DMS79 (cell line): ENCODE results near the gene PRX.
"Not testable (repeated sequence)": the region's sequence is repeated elsewhere in the genome, so short reads cannot be mapped to it uniquely, and the experiment has no call there.

ENCODE experiments used
- DNase-seq: peaks from one replicate; lab custom pipeline; 2025; lab: John Stamatoyannopoulos, UW

The PRX gene, protein sequence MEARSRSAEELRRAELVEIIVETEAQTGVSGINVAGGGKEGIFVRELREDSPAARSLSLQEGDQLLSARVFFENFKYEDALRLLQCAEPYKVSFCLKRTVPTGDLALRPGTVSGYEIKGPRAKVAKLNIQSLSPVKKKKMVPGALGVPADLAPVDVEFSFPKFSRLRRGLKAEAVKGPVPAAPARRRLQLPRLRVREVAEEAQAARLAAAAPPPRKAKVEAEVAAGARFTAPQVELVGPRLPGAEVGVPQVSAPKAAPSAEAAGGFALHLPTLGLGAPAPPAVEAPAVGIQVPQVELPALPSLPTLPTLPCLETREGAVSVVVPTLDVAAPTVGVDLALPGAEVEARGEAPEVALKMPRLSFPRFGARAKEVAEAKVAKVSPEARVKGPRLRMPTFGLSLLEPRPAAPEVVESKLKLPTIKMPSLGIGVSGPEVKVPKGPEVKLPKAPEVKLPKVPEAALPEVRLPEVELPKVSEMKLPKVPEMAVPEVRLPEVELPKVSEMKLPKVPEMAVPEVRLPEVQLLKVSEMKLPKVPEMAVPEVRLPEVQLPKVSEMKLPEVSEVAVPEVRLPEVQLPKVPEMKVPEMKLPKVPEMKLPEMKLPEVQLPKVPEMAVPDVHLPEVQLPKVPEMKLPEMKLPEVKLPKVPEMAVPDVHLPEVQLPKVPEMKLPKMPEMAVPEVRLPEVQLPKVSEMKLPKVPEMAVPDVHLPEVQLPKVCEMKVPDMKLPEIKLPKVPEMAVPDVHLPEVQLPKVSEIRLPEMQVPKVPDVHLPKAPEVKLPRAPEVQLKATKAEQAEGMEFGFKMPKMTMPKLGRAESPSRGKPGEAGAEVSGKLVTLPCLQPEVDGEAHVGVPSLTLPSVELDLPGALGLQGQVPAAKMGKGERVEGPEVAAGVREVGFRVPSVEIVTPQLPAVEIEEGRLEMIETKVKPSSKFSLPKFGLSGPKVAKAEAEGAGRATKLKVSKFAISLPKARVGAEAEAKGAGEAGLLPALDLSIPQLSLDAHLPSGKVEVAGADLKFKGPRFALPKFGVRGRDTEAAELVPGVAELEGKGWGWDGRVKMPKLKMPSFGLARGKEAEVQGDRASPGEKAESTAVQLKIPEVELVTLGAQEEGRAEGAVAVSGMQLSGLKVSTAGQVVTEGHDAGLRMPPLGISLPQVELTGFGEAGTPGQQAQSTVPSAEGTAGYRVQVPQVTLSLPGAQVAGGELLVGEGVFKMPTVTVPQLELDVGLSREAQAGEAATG (N-terminal part only)

DNA sequence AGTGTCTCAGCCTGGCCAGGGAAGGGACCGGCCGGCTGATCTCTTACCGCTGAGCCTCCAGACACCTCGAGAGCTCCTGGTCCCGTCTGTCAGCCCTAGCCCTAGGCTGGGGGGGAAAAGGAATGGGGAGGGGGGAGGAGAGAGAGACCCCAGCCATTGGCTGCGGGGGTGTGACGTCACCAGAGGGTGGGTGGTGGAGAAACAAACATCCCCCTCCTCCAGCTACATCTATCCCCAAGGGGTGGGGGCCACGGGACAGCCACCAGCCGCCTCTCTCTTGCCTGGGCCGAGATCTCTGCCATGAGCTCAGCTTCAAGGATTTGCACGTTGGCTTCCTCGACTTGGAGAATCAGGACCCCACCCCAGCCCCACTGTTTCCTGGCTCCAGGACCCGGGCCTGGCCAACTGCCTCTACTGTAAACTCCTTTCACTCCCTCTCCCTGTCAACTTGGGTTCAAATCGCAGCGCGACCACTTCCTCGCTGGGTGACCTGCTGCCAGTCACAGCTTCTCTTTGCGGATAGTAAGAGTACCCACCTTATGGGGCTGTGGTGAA is at the start of gene PRX:
Gene PRX, minus strand, starts transcription at position 88 of the 555 bp plus-strand sequence. CDS start 5,446 bp downstream, outside the sequence.
- DNase-seq, result no peak

DNA sequence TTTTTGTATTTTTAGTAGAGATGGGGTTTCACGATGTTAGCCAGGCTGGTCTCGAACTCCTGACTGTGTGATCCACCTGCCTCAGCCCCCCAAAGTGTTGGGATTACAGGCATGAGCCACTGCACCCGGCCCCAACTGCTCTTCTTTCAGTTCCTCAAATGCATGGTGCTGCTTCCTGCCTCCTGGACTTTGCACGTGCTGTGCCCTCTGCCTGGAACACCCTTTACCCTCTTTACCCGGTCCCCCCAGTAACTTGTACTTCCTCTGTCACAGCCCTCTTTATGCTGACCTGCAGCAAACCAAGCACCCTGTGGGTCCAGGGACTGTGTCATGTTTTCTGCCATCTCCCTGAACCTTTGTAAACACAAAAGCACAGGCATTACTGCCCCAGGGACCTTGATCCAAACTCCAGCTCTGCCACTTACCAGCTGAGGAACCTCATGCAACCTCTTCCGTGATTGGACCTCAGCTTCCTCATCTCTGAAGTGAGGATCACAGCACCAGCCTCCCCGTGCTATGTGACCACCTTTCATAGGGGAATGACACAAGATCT is 48.6 kb upstream of the PRX start:
- DNase-seq, result no peak

DNA sequence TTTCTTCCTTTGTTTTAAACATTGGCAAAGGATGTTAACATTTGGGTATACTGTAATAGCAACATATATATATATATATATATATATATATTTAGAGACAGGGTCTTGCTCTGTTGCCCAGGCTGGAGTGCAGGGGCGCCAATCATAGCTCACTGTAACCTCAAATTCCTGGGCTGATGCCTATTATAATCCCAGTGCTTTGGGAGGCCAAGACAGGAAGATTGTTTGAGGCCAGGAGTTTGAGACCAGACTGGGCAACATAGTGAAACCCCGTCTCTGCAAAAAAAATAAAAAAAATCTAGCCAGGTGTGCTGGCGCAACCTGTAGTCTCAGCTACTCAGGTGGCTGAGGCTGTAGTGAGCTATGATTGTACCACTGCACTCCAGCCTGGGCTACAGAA is 47.0 kb upstream of the PRX start:
- DNase-seq, result no peak

DNA sequence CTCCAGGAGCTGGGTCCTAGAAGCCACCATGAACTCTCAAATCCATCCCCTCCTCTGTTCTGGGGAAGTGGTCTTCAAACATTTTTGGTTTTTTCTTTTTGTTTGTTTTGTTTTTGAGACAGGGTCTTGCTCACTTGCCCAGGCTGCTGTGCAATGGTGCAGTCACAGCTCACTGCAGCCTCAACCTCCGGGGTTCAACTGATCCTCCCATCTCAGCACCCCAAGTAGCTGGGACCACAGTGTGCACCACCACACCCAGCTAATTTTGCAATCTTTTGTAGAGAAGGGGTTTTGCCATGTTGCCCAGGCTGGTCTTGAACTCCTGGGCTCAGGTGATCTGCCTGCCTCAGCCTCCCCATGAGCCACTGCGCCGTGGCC is 45.4 kb upstream of the PRX start:
- no peak for DNase-seq

DNA sequence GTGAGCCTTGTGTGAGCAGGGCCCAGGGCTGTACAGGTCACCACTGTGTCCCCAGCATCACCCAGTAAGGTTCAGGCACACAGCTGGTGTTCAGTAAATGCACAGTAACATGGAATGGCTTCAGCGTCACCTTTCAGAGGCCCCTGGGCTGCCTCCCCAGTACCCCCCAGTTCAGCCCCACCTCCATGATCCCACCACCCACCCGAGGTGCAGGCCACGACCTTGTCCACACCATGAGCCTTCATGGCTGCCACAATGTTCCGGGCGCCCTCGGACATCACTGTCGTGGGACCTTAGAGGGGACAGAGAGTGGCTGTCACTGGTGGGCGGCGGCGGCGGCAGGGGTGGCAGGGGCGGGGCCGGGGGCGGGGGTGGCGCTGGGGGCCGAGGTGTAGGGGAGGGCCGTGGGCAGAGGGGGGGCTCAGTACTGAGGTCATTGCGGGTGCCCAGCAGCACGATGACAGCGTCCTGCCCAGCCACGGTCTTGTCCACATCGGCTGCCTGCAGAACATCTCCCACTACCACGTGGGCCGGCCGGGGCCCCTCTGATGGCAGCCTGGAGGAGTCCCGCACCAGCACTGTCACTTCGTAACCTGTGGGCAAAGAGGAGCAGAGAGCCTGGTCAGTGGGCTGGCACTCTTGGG is 44.9 kb upstream of the PRX start:
- no peak for DNase-seq

DNA sequence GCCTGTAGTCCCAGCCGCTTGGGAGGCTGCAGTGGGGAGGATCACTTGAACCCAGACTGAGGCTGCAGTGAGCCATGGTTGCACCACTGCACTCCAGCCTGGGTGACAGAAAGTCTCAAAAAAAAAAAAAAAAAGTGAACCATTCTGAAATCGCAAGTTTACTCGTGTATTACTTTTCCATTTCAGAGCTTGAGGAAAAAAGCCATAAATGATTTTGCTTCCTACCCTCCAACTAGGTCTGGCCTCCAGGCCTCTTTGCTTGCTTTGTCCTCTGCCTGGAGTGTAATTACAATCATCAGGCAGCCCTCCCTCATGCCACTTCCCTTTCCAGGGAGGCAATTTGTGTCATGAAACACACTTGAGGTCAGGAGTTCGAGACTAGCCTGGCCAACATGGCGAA is 43.9 kb upstream of the PRX start:
- no peak for DNase-seq

DNA sequence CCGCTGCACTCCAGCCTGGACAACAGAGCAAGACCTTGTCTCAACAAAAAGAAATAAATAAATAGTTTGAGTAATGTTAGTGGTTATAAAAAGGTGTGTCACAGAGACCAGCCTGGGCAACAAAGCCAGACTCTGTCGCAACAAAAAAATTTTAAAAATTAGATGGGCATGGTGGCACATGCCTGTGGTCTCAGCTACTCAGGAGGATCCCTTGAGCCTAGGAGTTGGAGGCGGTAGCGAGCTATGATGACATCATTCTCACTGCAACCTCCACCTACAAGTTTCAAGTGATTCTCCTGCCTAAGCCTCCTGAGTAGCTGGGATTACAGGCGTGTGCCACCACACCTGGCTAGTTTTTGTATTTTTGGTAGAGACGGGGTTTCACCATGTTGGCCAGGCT is 40.8 kb upstream of the PRX start:
- DNase-seq, result not testable (repeated sequence)

DNA sequence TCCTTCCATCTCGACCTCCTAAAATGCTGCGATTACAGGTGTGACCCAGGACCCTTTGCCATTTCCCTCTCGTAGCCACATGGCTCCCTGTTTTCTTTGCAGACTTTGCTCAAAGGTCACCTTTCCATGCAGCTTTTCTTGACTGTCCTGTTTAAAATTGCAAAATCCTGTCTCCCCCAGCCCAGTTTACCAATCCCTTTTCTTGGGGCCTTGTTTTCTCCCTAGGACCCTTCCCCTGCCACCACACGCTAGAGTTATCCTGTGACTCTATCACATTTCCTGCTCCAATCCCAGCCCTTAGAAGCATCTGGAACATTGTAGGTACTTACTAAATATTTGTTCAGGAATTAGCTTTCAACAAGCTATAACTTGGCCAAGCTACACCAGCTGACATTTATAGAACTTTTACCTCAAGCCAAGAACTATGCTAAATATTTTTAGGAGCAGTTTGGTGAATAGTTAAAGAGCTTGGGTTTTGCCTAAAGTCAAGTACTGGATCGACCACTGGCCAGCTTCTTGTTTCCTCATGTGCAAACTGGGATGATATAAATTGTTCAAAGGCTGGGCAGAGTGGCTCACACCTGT is 40.1 kb upstream of the PRX start:
- no peak for DNase-seq

DNA sequence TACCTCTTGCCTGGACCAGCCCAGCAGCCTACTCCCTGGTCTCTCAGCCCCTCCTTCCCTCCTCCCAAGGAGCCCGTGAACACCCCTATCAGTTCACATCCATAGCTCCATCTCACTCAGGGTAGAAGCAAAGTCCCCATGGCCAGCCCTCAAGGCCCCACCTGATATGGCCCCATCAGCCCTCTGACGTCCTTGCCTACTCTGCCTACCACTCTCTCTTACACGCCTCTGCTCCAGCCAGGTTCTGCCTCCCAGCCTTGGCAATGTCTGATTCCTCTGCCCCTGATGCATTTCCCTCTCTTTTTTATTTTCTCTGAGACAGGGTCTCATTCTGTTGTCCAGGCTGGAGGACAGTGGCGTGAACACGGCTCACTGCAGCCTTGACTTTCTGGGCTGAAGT is 38.8 kb upstream of the PRX start:
- no peak for DNase-seq

DNA sequence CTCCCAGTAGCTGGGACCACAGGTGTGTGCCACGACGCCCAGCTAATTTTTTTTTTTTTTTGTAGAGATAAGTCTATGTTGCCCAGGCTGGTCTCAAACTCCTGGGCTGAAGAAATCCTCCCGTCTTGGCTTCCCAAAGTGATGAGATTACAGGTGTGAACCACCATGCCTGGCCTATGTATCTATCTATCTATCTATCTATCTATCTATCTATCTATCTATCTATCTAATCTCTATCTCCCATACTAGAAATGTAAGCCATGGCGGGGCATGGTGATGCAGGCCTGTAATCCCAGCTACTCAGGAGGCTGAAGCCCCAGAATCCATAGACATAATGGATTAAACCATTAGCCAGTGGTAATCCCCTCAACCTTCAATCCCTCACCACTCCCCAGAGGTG is 37.5 kb upstream of the PRX start:
- DNase-seq, result no peak

DNA sequence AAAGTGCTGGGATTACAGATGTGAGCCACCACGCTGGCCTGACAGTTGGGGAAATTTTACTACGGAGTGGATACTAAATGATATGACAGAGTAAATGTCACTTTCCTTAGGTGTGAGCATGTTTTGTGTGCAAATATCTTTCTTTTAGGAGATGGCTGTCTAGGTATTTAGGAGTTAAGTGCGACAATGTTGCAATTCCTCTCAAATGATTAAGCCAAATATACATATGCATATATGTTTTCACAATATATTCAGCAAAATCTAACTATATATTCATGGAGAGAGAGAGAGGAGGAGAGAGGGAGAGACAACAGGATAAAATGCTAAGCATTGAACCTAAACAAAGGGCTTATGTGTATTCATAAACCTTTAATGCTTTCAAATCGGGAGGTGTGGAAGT is 36.3 kb upstream of the PRX start:
- no peak for DNase-seq

DNA sequence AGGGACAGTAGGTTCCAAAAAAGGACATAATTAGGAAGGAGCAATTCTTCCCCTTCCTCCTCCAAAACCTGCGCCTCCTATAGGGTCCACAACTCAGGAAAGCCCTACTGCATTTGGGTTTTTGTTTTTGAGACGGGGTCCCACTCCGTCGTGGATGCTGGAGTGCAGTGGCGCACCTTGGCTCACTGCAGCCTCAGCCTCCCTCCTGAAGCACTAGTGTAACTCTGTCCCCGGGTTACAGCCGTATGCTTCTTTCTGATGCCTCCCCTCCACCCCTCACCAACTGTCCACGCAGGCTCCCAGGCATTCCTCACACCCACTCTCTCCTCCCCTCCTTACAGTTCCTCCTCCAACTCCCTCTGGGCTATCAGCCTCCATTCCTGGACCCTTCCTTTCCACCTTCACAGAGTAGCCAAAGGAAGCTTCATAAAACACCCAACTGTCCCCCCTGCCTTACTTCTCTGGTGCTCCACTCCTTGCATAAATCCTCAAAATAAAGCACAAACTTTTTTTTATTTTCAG is 33.1 kb upstream of the PRX start:
- no peak for DNase-seq

DNA sequence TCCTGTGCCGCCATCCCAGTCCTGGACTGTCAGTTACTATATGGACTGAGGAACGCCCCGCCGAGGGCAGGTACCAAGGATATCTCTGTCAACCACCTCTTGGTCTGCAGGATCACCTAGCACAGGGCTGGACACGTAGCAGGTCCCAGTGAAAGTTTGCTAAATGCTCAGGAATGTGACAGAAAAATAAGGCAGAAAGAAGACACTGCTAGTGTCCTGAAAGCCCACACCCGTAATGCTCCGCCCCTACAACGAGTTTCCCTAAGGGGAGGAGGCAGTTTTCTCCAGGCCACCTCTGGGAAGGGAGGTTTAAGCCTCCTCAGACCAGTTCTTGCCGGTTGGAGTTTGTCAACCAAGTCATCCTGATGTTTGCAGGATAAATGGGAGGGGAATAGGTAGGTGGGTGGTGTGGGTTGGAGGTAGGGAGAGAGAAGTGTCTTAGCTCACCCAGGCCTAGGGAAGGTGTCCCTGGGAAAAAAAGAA is 32.6 kb upstream of the PRX start:
- no peak for DNase-seq

DNA sequence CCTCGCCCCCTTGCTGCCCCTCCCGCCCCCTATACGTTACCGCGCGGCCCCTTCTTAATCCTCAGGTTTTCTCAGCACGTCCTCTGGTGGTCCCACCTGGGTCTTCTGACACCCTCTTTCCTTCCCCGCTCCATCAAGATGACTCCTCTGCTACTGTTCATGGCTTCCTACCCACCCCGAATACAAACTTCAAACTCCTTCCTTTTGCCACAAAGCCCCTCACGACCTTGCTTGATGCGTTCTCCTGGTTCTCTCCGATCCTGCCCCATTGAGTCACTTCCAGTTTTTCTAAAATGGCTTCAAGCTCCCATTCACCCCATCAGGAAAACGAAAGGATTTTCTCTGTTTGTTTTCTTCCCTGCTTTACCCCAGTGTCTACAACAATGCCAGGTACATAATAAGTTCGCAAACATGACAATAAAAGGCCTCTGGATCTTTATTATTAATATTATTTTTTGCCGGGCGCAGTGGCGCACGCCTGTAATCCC is 31.7 kb upstream of the PRX start:
- DNase-seq, result no peak

DNA sequence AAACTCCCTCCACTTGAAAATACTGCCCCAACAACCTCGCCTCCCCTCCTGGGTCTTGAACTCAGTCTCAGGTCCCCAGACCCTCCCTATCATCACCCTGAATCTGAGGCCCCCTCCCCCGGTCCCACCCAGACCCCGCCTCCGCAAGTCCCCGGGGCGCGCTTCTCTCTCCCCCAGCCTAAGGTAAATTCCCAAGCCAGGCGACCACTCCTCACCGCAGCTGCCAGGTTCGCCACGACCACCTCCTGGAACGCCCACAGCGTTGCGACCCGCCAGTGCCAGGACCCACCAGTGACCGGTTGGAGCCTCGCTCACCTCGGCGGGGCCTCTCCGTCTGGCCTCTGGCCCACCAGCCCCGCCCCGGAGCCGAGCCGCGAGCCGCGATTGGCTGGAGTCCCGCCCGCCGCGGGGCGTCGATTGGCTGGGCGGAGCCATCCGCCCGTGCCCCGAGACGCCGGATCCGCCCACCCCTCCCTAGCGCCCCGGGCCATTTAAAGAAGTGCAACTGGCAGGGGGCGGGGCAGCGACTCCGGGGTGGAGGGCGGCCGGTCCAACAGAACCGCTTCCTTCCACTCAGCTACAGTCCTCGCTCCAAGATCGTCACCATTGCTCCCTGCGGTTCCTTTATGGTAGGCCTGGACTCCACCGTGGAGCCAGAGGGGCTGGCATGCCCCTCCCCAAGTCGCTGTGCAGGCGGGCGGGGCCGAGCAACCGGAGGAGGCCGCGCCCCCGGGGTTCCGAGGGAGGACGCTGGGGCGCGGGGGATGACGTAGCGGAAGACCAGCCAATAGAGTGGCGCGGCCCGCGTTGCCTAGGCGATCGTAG is 31.0 kb upstream of the PRX start, which contains the start of gene SERTAD3:
Gene SERTAD3, minus strand, starts transcription at position 336 of the 825 bp plus-strand sequence. CDS start 2,255 bp downstream, outside the sequence.
- DNase-seq, result peak; percentile 83

DNA sequence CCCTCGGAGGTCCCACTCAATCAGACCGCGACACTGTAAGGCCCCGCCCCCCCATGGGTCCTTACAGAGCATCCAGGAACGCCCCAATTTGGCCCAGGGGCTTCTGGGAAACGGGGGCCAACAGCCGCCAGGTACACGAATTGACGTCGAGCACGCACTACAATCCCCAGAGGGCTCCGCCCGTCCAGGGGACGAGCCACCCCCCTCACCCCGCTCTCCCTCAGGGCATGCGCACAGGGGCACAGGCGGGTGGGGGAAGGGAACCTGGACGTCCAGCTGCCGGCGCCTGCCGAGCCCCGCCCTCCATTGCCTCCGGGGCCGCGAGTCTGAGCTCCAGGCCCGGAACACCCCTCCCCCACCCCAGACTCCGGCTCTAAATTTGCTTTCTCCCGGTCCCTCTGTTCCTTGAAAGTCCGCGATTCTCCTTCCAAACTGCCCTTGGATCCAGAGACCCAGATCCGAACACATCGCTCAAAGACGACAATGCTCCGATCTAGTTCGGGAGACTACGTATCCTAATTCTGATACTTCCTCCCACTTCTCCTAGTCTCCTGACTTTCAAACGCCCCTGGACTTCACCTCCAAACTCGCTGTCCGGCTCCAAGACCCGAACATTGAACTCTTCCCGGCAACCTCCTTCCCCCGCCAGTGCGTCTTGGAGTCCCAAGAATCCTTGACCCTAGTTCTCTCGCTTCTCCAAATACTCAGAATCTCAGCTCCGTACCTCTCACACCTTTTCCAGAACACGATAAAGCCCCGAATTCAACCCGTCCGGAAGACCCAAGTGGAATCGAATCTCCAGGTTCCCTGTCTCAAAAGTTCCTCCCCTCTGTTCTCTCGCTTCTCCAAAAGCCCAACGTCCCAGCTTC is 30.2 kb upstream of the PRX start:
- peak; percentile 92 for DNase-seq

DNA sequence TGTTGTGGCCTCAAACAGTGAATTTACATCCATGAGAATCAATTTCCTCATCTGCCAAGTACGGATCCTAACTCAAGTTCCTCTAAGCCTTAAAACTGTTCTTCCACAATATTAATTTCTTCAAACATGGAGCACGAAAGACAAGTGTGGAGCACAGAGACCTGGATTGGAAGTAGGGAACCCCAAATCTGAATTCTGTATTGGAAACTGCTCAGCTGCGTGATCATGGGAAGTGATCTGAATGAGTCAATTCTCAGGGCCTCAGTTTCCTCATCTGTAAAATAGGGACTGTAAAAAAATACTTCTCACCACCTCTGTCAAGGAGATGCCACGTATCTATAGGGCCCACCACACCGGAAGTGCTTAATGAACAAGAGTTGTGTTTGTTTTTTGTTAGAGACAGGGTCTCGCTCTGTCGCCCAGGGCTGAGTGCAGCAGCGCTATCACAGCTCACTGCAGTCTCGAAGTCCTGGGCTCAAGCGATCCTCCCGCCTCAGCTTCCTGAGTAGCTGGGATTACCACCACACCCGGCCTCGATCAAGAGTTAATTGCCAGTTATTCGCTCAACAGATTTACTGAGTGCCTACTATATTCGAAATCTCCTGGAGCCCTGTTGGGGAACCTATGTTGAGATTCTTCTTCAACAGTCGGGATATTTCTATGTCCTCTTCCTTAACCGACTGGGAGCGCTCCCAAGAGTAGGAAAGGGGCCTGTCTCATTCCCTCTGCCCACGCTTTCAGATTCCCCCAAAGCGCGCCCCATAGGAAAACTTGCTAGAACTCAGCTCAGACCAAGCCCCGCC is 29.4 kb upstream of the PRX start:
- no peak for DNase-seq
